ENCODE data around the gene C14orf180.

Gene C14orf180

DNA sequence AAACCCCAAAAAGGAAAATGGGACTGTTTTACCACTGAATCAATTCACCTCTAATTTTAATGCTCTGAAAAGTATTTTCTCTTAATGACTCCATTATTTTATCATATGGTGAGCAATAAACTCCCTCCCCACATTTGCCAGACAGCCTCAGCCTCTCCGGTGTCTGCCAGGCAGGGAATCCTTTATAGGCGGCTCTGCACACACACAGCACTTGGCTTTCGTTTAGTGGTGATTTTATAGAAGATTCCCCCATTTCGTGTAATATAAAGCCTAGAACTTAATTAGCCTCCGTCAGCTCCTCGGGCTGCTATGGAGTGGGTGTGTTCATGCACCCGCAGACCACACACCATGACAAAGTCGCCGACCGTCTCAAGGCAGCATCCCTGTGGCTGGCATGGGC is 10.1 kb upstream of the C14orf180 start:
- DNase-seq, result no peak
- Histone ChIP-seq H3K27me3 (no peaks in the 10 kb centered on the region), H3K36me3 (no peaks in the 10 kb centered on the region), H3K4me3 (ENCODE audit: low read depth, low read length) (no peak overlapping the region), H3K4me1 (peaks cover 52% of the 10 kb centered on the region), H3K9me3 (no peaks in the 10 kb centered on the region)
- TF ChIP-seq, protein P1, sequence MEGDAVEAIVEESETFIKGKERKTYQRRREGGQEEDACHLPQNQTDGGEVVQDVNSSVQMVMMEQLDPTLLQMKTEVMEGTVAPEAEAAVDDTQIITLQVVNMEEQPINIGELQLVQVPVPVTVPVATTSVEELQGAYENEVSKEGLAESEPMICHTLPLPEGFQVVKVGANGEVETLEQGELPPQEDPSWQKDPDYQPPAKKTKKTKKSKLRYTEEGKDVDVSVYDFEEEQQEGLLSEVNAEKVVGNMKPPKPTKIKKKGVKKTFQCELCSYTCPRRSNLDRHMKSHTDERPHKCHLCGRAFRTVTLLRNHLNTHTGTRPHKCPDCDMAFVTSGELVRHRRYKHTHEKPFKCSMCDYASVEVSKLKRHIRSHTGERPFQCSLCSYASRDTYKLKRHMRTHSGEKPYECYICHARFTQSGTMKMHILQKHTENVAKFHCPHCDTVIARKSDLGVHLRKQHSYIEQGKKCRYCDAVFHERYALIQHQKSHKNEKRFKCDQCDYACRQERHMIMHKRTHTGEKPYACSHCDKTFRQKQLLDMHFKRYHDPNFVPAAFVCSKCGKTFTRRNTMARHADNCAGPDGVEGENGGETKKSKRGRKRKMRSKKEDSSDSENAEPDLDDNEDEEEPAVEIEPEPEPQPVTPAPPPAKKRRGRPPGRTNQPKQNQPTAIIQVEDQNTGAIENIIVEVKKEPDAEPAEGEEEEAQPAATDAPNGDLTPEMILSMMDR (IDR thresholded peaks at IDR 0.05; ENCODE audit: low read depth, low read length), result no peak

DNA sequence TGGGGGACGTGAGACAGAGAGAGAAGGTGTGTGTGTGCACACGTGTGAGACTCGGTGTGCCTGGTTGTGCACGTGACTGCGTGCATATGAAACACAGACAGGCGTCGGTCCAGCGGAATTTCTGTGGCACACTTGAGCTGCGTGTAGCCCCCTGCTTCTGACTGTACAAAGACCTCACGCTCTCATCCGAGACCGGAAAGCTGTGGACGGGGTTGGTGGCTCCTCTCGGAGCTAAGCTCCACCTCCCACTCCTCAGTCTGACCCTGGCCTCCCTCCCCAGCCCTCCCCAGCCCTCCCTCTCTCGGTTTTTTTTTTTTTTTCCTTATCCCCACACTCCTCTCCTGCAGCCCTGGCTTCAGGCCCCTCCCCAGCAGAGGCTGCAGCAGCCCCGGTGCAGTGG is 8.3 kb upstream of the C14orf180 start:
- Histone ChIP-seq H3K27me3 (no peaks in the 10 kb centered on the region), H3K4me1 (peaks cover 36% of the 10 kb centered on the region), H3K36me3 (no peaks in the 10 kb centered on the region)

DNA sequence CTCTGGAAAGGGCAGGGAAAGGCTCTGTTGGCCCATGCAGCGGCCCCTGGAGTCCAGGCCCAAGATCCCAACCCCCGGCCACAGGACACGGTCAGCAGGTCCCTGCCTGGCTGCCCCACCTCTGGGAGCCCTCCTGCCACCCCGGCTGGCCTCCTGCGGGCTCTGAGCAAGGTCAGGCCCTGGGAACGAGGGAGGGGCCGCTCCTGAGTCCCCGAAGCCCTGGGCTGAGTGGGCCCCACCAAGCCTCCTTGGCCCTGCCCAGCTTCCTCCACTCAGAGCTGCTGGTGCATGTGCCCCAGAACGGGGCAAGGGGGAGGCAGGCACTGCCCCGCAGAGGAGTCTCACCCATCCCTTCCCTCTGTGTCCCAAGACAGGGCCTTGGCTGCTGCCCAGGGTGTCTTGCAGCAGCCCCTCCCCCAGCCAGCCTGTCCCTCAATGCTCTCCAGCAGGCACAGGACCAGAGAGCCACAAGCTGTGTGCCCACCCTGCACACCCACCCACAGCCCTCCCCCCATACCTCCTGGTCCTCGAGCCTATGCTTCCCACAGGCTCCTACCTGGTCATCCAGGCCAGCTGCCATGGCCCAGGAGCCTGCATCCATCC is 7.4 kb upstream of the C14orf180 start:
- H3K4me3 ChIP-seq (ENCODE audit: low read depth, low read length), result no peak overlapping the region
- TF ChIP-seq, protein P1 (IDR thresholded peaks at IDR 0.05; ENCODE audit: low read depth, low read length), result no peak
- H3K27me3 ChIP-seq, result no peaks in the 10 kb centered on the region
- no peak for DNase-seq
- no peaks in the 10 kb centered on the region for H3K36me3 ChIP-seq
- peaks cover 37% of the 10 kb centered on the region for H3K4me1 ChIP-seq
- no peaks in the 10 kb centered on the region for H3K9me3 ChIP-seq

More for the DNA sequence above, 8.3 kb upstream of the C14orf180 start:
- DNase-seq, result no peak
- Histone ChIP-seq H3K4me3 (ENCODE audit: low read depth, low read length) (no peak overlapping the region), H3K9me3 (no peaks in the 10 kb centered on the region)
- TF ChIP-seq, protein P1 (IDR thresholded peaks at IDR 0.05; ENCODE audit: low read depth, low read length), result no peak

DNA sequence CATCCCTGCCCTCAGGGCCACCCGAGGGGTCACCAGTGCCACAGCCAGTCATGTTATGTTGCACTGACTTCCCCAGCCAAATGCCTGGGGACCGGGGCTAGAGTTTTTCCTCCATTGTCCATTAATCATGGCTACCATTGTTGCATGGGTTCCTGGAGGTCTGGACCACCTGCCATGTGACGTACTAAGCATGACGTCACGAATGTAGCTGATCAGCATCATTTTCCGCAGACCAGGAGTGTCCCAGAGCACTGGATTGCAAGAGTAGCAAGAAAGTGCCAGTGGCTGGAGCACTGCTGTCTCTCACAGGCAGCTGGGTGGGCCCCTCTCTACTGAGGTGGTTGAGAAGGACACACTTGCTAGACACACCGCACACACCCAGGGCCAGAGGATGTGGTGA is 6.9 kb upstream of the C14orf180 start:
- H3K36me3 ChIP-seq, result no peaks in the 10 kb centered on the region
- H3K27me3 ChIP-seq, result no peaks in the 10 kb centered on the region
- TF ChIP-seq, protein P1 (IDR thresholded peaks at IDR 0.05; ENCODE audit: low read depth, low read length), result no peak
- H3K4me1 ChIP-seq, result peaks cover 37% of the 10 kb centered on the region
- DNase-seq, result no peak
- no peak overlapping the region for H3K4me3 ChIP-seq (ENCODE audit: low read depth, low read length)
- no peaks in the 10 kb centered on the region for H3K9me3 ChIP-seq

DNA sequence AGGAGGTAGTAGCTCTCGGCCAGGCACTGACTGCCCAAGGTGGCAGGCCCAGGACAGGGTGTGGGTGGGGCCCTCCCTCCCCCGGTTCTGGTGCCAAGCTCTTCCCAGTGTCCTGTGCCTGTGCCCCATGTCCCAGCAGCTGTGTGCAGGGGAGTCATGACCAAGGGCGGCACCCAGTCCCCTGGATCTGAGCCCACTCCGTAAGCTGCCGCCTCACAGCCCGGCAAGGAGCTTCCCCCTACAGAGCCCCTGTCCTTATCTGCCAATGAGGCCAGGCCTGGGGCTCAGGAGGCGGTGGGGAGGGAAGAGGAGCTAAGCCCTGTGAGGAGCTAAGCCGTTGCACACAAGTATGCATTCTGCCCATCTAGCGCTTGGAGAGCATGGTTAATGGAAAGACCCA is 5.6 kb upstream of the C14orf180 start:
- Histone ChIP-seq H3K4me3 (ENCODE audit: low read depth, low read length) (no peak overlapping the region), H3K4me1 (peaks cover 34% of the 10 kb centered on the region), H3K9me3 (no peaks in the 10 kb centered on the region), H3K27me3 (no peaks in the 10 kb centered on the region), H3K36me3 (no peaks in the 10 kb centered on the region)
- TF ChIP-seq, protein P1 (IDR thresholded peaks at IDR 0.05; ENCODE audit: low read depth, low read length), result no peak
- DNase-seq, result peak; percentile 51

DNA sequence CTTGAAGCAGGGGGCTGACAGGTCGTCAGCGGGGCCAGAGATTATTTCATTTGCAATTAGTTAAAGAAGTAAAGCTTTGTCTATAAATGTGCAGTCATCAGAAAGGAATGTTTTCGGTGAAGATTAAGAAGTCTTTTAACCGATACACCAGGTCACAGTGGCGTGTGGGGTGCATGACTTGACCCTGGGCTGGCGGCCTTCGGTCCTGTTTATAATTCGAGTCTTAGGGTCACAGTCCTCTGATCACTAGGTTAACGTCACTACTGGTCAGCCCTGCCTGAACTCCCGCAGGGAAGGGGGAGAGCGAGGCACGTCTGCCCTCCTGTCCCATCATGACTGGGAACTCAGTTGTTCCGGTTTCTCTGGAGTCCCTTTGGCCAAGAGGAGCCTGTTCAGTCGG is 5.0 kb upstream of the C14orf180 start:
- TF ChIP-seq, protein P1 (IDR thresholded peaks at IDR 0.05; ENCODE audit: low read depth, low read length), result no peak
- H3K4me1 ChIP-seq, result peaks cover 32% of the 10 kb centered on the region
- no peaks in the 10 kb centered on the region for H3K36me3 ChIP-seq
- H3K4me3 ChIP-seq (ENCODE audit: low read depth, low read length), result no peak overlapping the region
- no peaks in the 10 kb centered on the region for H3K27me3 ChIP-seq
- DNase-seq, result no peak
- H3K9me3 ChIP-seq, result no peaks in the 10 kb centered on the region

Data from BE2C (cell line).